IPS DF 4.7 (cell line): Measurements from ENCODE around the gene PLA2G2F.

Source experiments
- DNase-seq: peaks from one replicate; pipeline ENCODE4 v3.0.0-alpha.2; 2013; ENCODE audit warnings: low spot score; ENCODE audit errors: extremely low read depth

PLA2G2F gene

GRCh38 chr1:20142001-20142710 lies 3.0 kb downstream of the PLA2G2F start:
- no peak for DNase-seq

GRCh38 chr1:20143318-20143717 lies 4.2 kb downstream of the PLA2G2F start:
- no peak for DNase-seq

- no peak for DNase-seq
Observed at GRCh38 chr1:20143734-20144565, 4.8 kb downstream of the PLA2G2F start.

- DNase-seq: no peak
Observed at GRCh38 chr1:20147846-20148570, 8.9 kb downstream of the PLA2G2F start.

- DNase-seq: no peak
Observed at GRCh38 chr1:20148571-20149500, 9.7 kb downstream of the PLA2G2F start.

GRCh38 chr1:20149601-20150325 lies 10.6 kb downstream of the PLA2G2F start:
- no peak for DNase-seq

GRCh38 chr1:20150326-20150705 lies 11.2 kb downstream of the PLA2G2F start:
- no peak for DNase-seq

- no peak for DNase-seq
Observed at GRCh38 chr1:20150969-20151368, 11.8 kb downstream of the PLA2G2F start.

GRCh38 chr1:20151906-20152598 lies 12.9 kb downstream of the PLA2G2F start:
- DNase-seq: peak; percentile 22

GRCh38 chr1:20152599-20152930 lies 13.4 kb downstream of the PLA2G2F start:
- no peak for DNase-seq

- no peak for DNase-seq
Observed at GRCh38 chr1:20153000-20153418, 13.9 kb downstream of the PLA2G2F start.

- no peak for DNase-seq
Observed at GRCh38 chr1:20154301-20154831, 15.2 kb downstream of the PLA2G2F start.

- DNase-seq: no peak
Observed at GRCh38 chr1:20158358-20159070, 19.4 kb downstream of the PLA2G2F start.

GRCh38 chr1:20160034-20160433 lies 20.9 kb downstream of the PLA2G2F start:
- no peak for DNase-seq

- DNase-seq: no peak
Observed at GRCh38 chr1:20164694-20165202, 25.6 kb downstream of the PLA2G2F start.

- no peak for DNase-seq
Observed at GRCh38 chr1:20165522-20165951, 26.4 kb downstream of the PLA2G2F start.

GRCh38 chr1:20166051-20166450 lies 26.9 kb downstream of the PLA2G2F start:
- no peak for DNase-seq

GRCh38 chr1:20167126-20167525 lies 28.0 kb downstream of the PLA2G2F start:
- no peak for DNase-seq
